GM12878 (cell line): ENCODE results near the gene ZFP62. TPM values are rescaled to one million over a fixed set of nuclear protein-coding genes. Genes with fewer than 3 reads are reported as not detected.

Experiments used
- ATAC-seq: fragments of 200-7000 bp; cut with Tn5 transposase; 3 replicates; pipeline ENCODE4 v1.9.1; 2020; ENCODE audit warnings: mild to moderate bottlenecking, moderate library complexity
- BruUV-seq: library from RNA; stranded (reverse); fragments of 400-500 nt; replicated peaks from 2 replicates; lab custom pipeline; 2021; lab: Mats Ljungman, UMichigan
- CTCF ChIA-PET: fragments of 300-600 bp; sonication (Branson Sonifier 250); formaldehyde crosslinking; extraction: SDS; loops from one replicate; lab custom pipeline; 2021; ENCODE audit warnings: inconsistent platforms; lab: Yijun Ruan, JAX
- POLR2A ChIA-PET: fragments of 350-600 bp; formaldehyde crosslinking; extraction: SDS; loops from one replicate; lab custom pipeline; 2021; ENCODE audit warnings: inconsistent platforms; lab: Charles Lee
- RAD21 ChIA-PET: fragments of 300-600 bp; sonication (Branson Sonifier 250); formaldehyde crosslinking; loops from one replicate; lab custom pipeline; 2023; ENCODE audit warnings: antibody characterized with exemption; ENCODE audit not compliant: unreplicated experiment; lab: Charles Lee
- SMC1A ChIA-PET: fragments of 300-600 bp; sonication (Branson Sonifier 250); formaldehyde crosslinking; loops from one replicate; lab custom pipeline; 2023; ENCODE audit not compliant: unreplicated experiment, uncharacterized antibody; lab: Charles Lee
- DNase-seq: peaks from one replicate; pipeline ENCODE4 v3.0.0-alpha.2; 2011; ENCODE audit warnings: low read depth, low spot score
- FAIRE-seq: peaks from 3 replicates; lab custom pipeline; 2011; peaks lifted over from hg19 to GRCh38; lab: Jason Lieb, UNC
- H2AFZ ChIP-seq: 2 replicates; pipeline ENCODE4 v1.6.0; 2011; ENCODE audit warnings: low read depth, low read length, control low read depth; ENCODE audit not compliant: control insufficient read depth
- H3K27ac ChIP-seq: 2 replicates; pipeline ENCODE4 v1.5.1; 2011; ENCODE audit warnings: control low read depth; ENCODE audit not compliant: control insufficient read depth, insufficient read depth
- H3K27me3 ChIP-seq, 2 experiments: replicated peaks in 1 of 2; 2 replicates each; pipeline versions ENCODE4 v1.6.0 to v1.6.1; 2011; ENCODE audit warnings: low read length in 1 of 2; ENCODE audit not compliant: control insufficient read depth in 2 of 2, insufficient read depth in 2 of 2
- H3K36me3 ChIP-seq, 2 experiments: 2 replicates each; pipeline ENCODE4 v1.5.1; 2011; ENCODE audit warnings: low read length in 1 of 2; ENCODE audit not compliant: control insufficient read depth in 2 of 2, insufficient read depth in 2 of 2
- H3K4me1 ChIP-seq: 2 replicates; pipeline ENCODE4 v1.6.1; 2011; ENCODE audit warnings: mild to moderate bottlenecking, low read length, moderate library complexity, mixed read lengths; ENCODE audit not compliant: control insufficient read depth, insufficient read depth
- H3K4me2 ChIP-seq: 2 replicates; pipeline ENCODE4 v1.6.0; 2011; ENCODE audit warnings: control low read depth; ENCODE audit not compliant: control insufficient read depth, insufficient read depth
- H3K4me3 ChIP-seq: fragments of 200-600 bp; sonication (generic); 2 replicates; pipeline ENCODE4 v1.5.1; 2016
- H3K79me2 ChIP-seq: 2 replicates; pipeline ENCODE4 v1.6.0; 2011; ENCODE audit warnings: low read length; ENCODE audit not compliant: control insufficient read depth, insufficient read depth
- H3K9ac ChIP-seq: 2 replicates; pipeline ENCODE4 v1.8.0; 2011; ENCODE audit warnings: low read length, control low read depth, mixed read lengths; ENCODE audit not compliant: control insufficient read depth, insufficient read depth
- H3K9me3 ChIP-seq: replicated peaks from 3 replicates; pipeline ENCODE4 v1.5.1; 2011; ENCODE audit warnings: mild to moderate bottlenecking, low read length; ENCODE audit not compliant: control insufficient read depth, insufficient read depth
- H4K20me1 ChIP-seq: 2 replicates; pipeline ENCODE4 v1.6.0; 2011; ENCODE audit not compliant: control insufficient read depth, insufficient read depth
- ATF7 ChIP-seq: fragments of 450-650 bp; IDR thresholded peaks from 2 replicates; pipeline ENCODE4 v1.6.1; 2016; ENCODE audit warnings: low read depth, mild to moderate bottlenecking
- BMI1 ChIP-seq: fragments of 450-650 bp; IDR thresholded peaks from 2 replicates; pipeline ENCODE4 v1.6.1; 2016; ENCODE audit warnings: mild to moderate bottlenecking, moderate library complexity, borderline replicate concordance
- E4F1 ChIP-seq: fragments of 450-650 bp; IDR thresholded peaks from 2 replicates; pipeline ENCODE4 v1.6.1; 2018; ENCODE audit warnings: borderline replicate concordance, mild to moderate bottlenecking; ENCODE audit not compliant: partially characterized antibody
- EP300 ChIP-seq, 2 experiments: fragments of 150-350 bp in 1 of 2; IDR thresholded peaks; 2 replicates each; pipeline ENCODE4 v1.6.1; 2011 to 2012; ENCODE audit warnings: low read depth in 2 of 2, low read length in 2 of 2, borderline replicate concordance in 1 of 2, improper control_type of control experiment in 1 of 2, inconsistent platforms in 1 of 2; ENCODE audit not compliant: control insufficient read depth in 1 of 2
- HDAC6 ChIP-seq: fragments of 200-600 bp; sonication (generic); IDR thresholded peaks from one replicate; pipeline ENCODE4 v1.8.0; 2017; ENCODE audit warnings: antibody characterized with exemption; ENCODE audit not compliant: unreplicated experiment
- KLF5 ChIP-seq: fragments of 450-650 bp; IDR thresholded peaks from 2 replicates; pipeline ENCODE4 v1.6.1; 2014; ENCODE audit warnings: mild to moderate bottlenecking; ENCODE audit not compliant: partially characterized antibody
- LARP7 ChIP-seq: fragments of 450-650 bp; IDR thresholded peaks from 2 replicates; pipeline ENCODE4 v1.6.1; 2017; ENCODE audit warnings: mild to moderate bottlenecking
- MEF2A ChIP-seq: IDR thresholded peaks from 2 replicates; pipeline ENCODE4 v1.6.1; 2011; ENCODE audit warnings: low read depth, mild to moderate bottlenecking, low read length, moderate library complexity; ENCODE audit not compliant: insufficient read depth
- MEF2B ChIP-seq: fragments of 450-650 bp; IDR thresholded peaks from 2 replicates; pipeline ENCODE4 v1.6.1; 2018; ENCODE audit warnings: mild to moderate bottlenecking, moderate library complexity; ENCODE audit not compliant: partially characterized antibody, poor library complexity, severe bottlenecking
- NFIC ChIP-seq: IDR thresholded peaks from 2 replicates; pipeline ENCODE4 v1.6.1; 2012; ENCODE audit warnings: low read depth, mild to moderate bottlenecking, inconsistent platforms, low read length, moderate library complexity
- NR2C1 ChIP-seq: fragments of 450-650 bp; IDR thresholded peaks from 2 replicates; pipeline ENCODE4 v1.6.1; 2017; ENCODE audit warnings: antibody characterized with exemption, mild to moderate bottlenecking, moderate library complexity
- PML ChIP-seq: IDR thresholded peaks from 2 replicates; pipeline ENCODE4 v1.6.1; 2012; ENCODE audit warnings: low read length, inconsistent platforms
- POLR2AphosphoS5 ChIP-seq: IDR thresholded peaks from 2 replicates; pipeline ENCODE4 v1.6.1; 2011; ENCODE audit warnings: mild to moderate bottlenecking, low read length, inconsistent platforms
- RB1 ChIP-seq: fragments of 450-650 bp; formaldehyde crosslinking; IDR thresholded peaks from 2 replicates; pipeline ENCODE4 v1.6.1; 2017; ENCODE audit warnings: mild to moderate bottlenecking, borderline replicate concordance
- RCOR1 ChIP-seq: conservative IDR thresholded peaks from 2 replicates; pipeline ENCODE4 v1.6.1; 2012; ENCODE audit warnings: low read depth, low read length, improper control_type of control experiment
- SRF ChIP-seq, 2 experiments: IDR thresholded peaks; 2 replicates each; pipeline ENCODE4 v1.6.1; 2011; ENCODE audit warnings: low read depth in 2 of 2, low read length in 2 of 2, mild to moderate bottlenecking in 1 of 2, moderate library complexity in 1 of 2
- WGBS: methylation state at CpG from one replicate; pipeline ENCODE4 v1.1.6; 2016; ENCODE audit warnings: low lambda C conversion rate; ENCODE audit not compliant: insufficient replicate concordance, insufficient coverage; ENCODE audit errors: missing lambda C conversion rate; 5-methylcytosine and 5-hydroxymethylcytosine counted together
- in situ Hi-C: fragments of 300-500 bp; cut with MboI; formaldehyde crosslinking; loops from 9 replicates; pipeline ENCODE4 v1.14.3; 2018; ENCODE audit warnings: mixed read lengths
- intact Hi-C: fragments of 100-400 bp; cut with micrococcal nuclease; formaldehyde crosslinking; loops from one replicate; pipeline ENCODE4 v1.14.2; 2022; ENCODE audit not compliant: unreplicated experiment
- polyA plus RNA-seq, 11 experiments: library from polyadenylated mRNA; depleted of rRNA in 4 of 11; unstranded in 6 of 11; stranded (reverse) in 5 of 11; fragments of >200 nt; fragmentation: Nextera tagmentation in 4 of 11; fragmentation: Illumina TruSeq in 1 of 11; extraction: Ambion mirVana in 4 of 11; extraction: Trizol in 1 of 11; gene quantifications; 1 replicate in 1 of 11; 2 replicates in 10 of 11; pipeline versions ENCODE4 v1.2.1 to v1.2.3, GENCODE V29; 2011 to 2016; ENCODE audit warnings: inconsistent platforms in 2 of 11, missing spikeins in 2 of 11, low read depth in 1 of 11
- total RNA-seq, 4 experiments: library from RNA; depleted of rRNA in 3 of 4; stranded (reverse); fragments of >200 nt in 3 of 4; fragmentation: Illumina TruSeq in 1 of 4; extraction: Trizol in 1 of 4; gene quantifications; 2 replicates each; pipeline versions ENCODE4 v1.2.1 to v1.2.3, GENCODE V29; 2013 to 2021
- TF ChIP-seq, protein P1 (sequence below): IDR thresholded peaks from 2 replicates; pipeline ENCODE4 v1.6.1; 2012; ENCODE audit warnings: improper control_type of control experiment, low read depth, low read length; ENCODE audit not compliant: insufficient replicate concordance

The ZFP62 gene
- total and polyA plus RNA-seq, 10 of the 15 experiments (the other 5 are each of a cell fraction or from before 2014, with no cell fraction given), result 9.2 to 39.7 (median 21.1) TPM

DNA sequence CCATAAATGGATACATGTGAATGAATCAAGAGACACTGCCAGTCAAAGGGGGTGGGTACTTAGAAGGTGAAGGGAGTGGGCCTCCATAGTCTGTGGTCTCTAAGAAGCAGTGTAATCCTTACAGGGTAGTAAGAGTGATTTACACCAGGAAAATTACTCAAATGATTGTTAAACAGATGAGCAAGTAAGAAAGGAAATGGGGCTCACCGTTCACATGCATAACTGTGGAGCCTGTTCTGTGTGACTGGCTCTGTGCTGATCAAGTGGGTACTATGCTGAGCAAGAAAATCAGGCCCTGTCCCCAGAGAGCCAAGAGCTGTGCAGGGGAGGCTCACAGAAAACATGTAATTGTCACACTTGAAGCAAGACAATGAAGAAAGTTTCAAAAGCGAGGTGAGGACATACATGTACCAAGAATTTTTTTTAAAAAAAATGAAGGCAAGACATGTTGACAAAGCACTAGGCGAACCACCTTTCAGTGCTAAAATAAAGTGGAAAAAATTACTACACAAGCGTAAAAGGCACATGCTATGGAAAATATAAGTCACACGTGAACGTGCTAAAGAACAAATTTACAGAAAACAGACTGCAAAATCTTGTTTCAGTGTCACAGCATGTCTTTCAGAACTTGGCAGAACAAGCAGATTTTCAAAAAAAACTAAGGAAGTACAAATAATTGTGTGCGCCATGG lies 40.4 kb upstream of the ZFP62 start:
- FAIRE-seq, result no peak
- no TSS peak for BruUV-seq
- WGBS, result 33% methylated on average over 7 of the region's 7 CpGs
- TF ChIP-seq RB1, result no peak
- TF ChIP-seq MEF2B, result peak; percentile 50
- TF ChIP-seq, protein P1, sequence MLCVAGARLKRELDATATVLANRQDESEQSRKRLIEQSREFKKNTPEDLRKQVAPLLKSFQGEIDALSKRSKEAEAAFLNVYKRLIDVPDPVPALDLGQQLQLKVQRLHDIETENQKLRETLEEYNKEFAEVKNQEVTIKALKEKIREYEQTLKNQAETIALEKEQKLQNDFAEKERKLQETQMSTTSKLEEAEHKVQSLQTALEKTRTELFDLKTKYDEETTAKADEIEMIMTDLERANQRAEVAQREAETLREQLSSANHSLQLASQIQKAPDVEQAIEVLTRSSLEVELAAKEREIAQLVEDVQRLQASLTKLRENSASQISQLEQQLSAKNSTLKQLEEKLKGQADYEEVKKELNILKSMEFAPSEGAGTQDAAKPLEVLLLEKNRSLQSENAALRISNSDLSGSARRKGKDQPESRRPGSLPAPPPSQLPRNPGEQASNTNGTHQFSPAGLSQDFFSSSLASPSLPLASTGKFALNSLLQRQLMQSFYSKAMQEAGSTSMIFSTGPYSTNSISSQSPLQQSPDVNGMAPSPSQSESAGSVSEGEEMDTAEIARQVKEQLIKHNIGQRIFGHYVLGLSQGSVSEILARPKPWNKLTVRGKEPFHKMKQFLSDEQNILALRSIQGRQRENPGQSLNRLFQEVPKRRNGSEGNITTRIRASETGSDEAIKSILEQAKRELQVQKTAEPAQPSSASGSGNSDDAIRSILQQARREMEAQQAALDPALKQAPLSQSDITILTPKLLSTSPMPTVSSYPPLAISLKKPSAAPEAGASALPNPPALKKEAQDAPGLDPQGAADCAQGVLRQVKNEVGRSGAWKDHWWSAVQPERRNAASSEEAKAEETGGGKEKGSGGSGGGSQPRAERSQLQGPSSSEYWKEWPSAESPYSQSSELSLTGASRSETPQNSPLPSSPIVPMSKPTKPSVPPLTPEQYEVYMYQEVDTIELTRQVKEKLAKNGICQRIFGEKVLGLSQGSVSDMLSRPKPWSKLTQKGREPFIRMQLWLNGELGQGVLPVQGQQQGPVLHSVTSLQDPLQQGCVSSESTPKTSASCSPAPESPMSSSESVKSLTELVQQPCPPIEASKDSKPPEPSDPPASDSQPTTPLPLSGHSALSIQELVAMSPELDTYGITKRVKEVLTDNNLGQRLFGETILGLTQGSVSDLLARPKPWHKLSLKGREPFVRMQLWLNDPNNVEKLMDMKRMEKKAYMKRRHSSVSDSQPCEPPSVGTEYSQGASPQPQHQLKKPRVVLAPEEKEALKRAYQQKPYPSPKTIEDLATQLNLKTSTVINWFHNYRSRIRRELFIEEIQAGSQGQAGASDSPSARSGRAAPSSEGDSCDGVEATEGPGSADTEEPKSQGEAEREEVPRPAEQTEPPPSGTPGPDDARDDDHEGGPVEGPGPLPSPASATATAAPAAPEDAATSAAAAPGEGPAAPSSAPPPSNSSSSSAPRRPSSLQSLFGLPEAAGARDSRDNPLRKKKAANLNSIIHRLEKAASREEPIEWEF, result no peak
- TF ChIP-seq PML, result no peak
- TF ChIP-seq RCOR1, result no peak
- TF ChIP-seq EP300 (IDR thresholded peaks at IDR 0.05; ENCODE audit: borderline replicate concordance in 1 of 2, control insufficient read depth in 1 of 2, low read depth in 2 of 2, low read length in 2 of 2), result no peak
- no peak for TF ChIP-seq BMI1
- no peak for TF ChIP-seq KLF5
- TF ChIP-seq E4F1, result no peak
- TF ChIP-seq ATF7, result peak; percentile 51; the same call in 1 of the 2 replicates
- no peak for TF ChIP-seq POLR2AphosphoS5
- no peak for TF ChIP-seq NFIC
- TF ChIP-seq MEF2A, result no peak
- TF ChIP-seq LARP7, result no peak
- TF ChIP-seq HDAC6, result no peak
- no peak for TF ChIP-seq NR2C1
- no peak for TF ChIP-seq SRF (IDR thresholded peaks at IDR 0.05; ENCODE audit: low read depth in 2 of 2, low read length in 2 of 2)

More for the DNA sequence above, 40.4 kb upstream of the ZFP62 start:
- Histone ChIP-seq H3K4me3 (no peak overlapping the region), H3K9ac (no peak overlapping the region), H2AFZ (no peak overlapping the region), H3K4me2 (no peak overlapping the region), H4K20me1 (no peaks in the 10 kb centered on the region), H3K27ac (no peak overlapping the region), H3K79me2 (no peaks in the 10 kb centered on the region), H3K36me3 (no peaks in the 10 kb centered on the region), H3K27me3 (no peaks in the 10 kb centered on the region), H3K4me1 (no peaks in the 10 kb centered on the region), H3K9me3 (no peaks in the 10 kb centered on the region; the same call in 2 of the 3 replicates)
- CTCF ChIA-PET, result no interaction called here
- ATAC-seq (peak; percentile 29; the same call in 1 of the 3 replicates), DNase-seq (no peak)
- in situ Hi-C loops, result no loop called here
- SMC1A ChIA-PET, result interaction anchor here (2.1 kb wide), 1 partner anchor 74 kb away, joined by 5 read pairs; no protein-coding TSS in a partner anchor
- POLR2A ChIA-PET, result no interaction called here
- intact Hi-C loops, result no loop called here
- RAD21 ChIA-PET, result no interaction called here
